Measurements from ENCODE around the gene SS18. TPM values are rescaled to one million over a fixed set of nuclear protein-coding genes. Genes with fewer than 3 reads are reported as not detected.

The SS18 gene
- total RNA-seq, 6 donors from 2014 or later: 49.6 to 122 (median 91.8) TPM

- Histone ChIP-seq H3K27me3 (no peaks in the 10 kb centered on the region), H3K27ac (no peak overlapping the region), H3K4me3 (no peak overlapping the region), H3K4me1 (no peaks in the 10 kb centered on the region), H3K36me3 (no peaks in the 10 kb centered on the region), H3K9me3 (no peaks in the 10 kb centered on the region)
- no peak for DNase-seq
- ATAC-seq (ENCODE audit: low FRiP score in 2 of 2): no peak
- TF ChIP-seq POLR2AphosphoS5 (IDR thresholded peaks at IDR 0.05) (no peak), CTCF (IDR thresholded peaks at IDR 0.05) (no peak), POLR2A (IDR thresholded peaks at IDR 0.05) (no peak), EP300 (IDR thresholded peaks at IDR 0.05) (no peak)
- WGBS, 2 donors: 38 to 48% methylated on average over 1 of the region's 1 CpG
These were observed 108.3 kb downstream of the SS18 start for GRCh38 chr18:25982153-25982552.

- TF ChIP-seq POLR2AphosphoS5 (IDR thresholded peaks at IDR 0.05) (no peak), CTCF (IDR thresholded peaks at IDR 0.05) (no peak), EP300 (IDR thresholded peaks at IDR 0.05) (no peak)
- no peak for ATAC-seq (ENCODE audit: low FRiP score in 2 of 2)
These were observed 110.9 kb downstream of the SS18 start for GRCh38 chr18:25979369-25980040.

GRCh38 chr18:25976554-25976953 is 113.9 kb downstream of the SS18 start:
- TF ChIP-seq POLR2A (IDR thresholded peaks at IDR 0.05): no peak
- no peak for TF ChIP-seq POLR2AphosphoS5 (IDR thresholded peaks at IDR 0.05)
- TF ChIP-seq CTCF (IDR thresholded peaks at IDR 0.05): no peak
- no peak for TF ChIP-seq EP300 (IDR thresholded peaks at IDR 0.05)
- Histone ChIP-seq H3K4me3 (no peak overlapping the region), H3K36me3 (no peaks in the 10 kb centered on the region), H3K9me3 (no peaks in the 10 kb centered on the region), H3K4me1 (no peaks in the 10 kb centered on the region), H3K27ac (no peak overlapping the region), H3K27me3 (no peaks in the 10 kb centered on the region)
- ATAC-seq (ENCODE audit: low FRiP score in 2 of 2): no peak
- no peak for DNase-seq
- 72 to 81% methylated on average over 2 of the region's 2 CpGs for WGBS, 2 donors

More at GRCh38 chr18:25979369-25980040, 110.9 kb downstream of the SS18 start:
- Histone ChIP-seq H3K27ac (no peak overlapping the region), H3K4me3 (no peak overlapping the region), H3K4me1 (no peaks in the 10 kb centered on the region), H3K27me3 (no peaks in the 10 kb centered on the region), H3K36me3 (no peaks in the 10 kb centered on the region), H3K9me3 (no peaks in the 10 kb centered on the region)
- 62 to 67% methylated on average over 2 of the region's 2 CpGs for WGBS, 2 donors
- no peak for DNase-seq

- Histone ChIP-seq H3K9me3 (no peaks in the 10 kb centered on the region), H3K27me3 (no peaks in the 10 kb centered on the region), H3K4me1 (no peaks in the 10 kb centered on the region), H3K27ac (no peak overlapping the region), H3K4me3 (no peak overlapping the region), H3K36me3 (no peaks in the 10 kb centered on the region)
- no peak for ATAC-seq (ENCODE audit: low FRiP score in 2 of 2)
- 38 to 42% methylated on average over 1 of the region's 1 CpG for WGBS, 2 donors
- TF ChIP-seq POLR2AphosphoS5 (IDR thresholded peaks at IDR 0.05): no peak
- DNase-seq: no peak
These were observed 115.8 kb downstream of the SS18 start for GRCh38 chr18:25974630-25975077.

Other genes with a start within 250 kb of the SS18 start
- 1 to 10 TPM in 1 of 6 donors, not detected in 5; 1.3 TPM for gene PSMA8, start 43.3 kb upstream of the SS18 start, total RNA-seq
- gene TAF4B, start 135.8 kb upstream of the SS18 start, total RNA-seq: 1 to 10 TPM; 2.9 to 9.7 (median 6.4) TPM